RPMI8226 (cell line): ENCODE data around the gene CCDC149.

ENCODE experiments used
- DNase-seq: peaks from one replicate; pipeline ENCODE4 v3.0.0-alpha.2; 2015

Gene CCDC149

DNA sequence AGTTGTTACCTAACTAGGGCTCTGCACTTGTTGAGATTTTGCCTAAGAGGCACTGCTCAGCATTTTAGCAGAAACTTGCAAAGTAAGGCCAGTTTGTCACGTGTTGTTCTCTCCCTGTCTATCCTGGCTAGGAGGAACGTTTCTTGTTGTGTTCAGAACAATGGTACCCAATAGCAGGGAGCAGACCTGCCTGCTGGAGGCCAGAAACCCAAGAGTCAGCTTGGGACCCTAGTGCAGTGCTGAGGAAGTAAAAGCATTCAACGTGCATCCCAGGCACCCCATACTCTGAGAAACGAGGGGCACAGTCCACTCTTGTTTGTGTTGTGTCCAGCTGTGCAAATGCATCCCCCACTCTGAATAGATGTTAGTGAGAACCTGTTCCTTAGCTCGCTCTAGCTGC is 75.1 kb downstream of the CCDC149 start:
- DNase-seq: no peak

DNA sequence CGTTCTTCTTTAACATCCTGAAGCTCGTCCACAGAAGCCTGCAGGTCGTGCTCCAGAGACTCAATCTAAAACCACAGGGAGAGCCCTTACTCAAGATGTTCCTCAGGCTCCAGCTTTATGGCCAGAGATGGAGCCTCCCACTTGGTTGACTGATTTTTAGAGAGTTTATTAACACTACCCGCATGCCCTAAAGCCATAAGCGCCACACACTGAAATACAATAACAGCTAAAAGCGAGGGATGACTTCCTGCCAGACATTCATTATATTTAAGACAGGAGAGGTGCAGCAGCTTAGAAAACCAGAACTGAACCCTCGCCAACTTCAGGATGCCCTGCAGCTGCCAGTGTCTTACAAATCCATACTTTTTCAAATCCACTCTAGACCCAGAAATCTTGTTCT is 75.5 kb downstream of the CCDC149 start:
- no peak for DNase-seq

DNA sequence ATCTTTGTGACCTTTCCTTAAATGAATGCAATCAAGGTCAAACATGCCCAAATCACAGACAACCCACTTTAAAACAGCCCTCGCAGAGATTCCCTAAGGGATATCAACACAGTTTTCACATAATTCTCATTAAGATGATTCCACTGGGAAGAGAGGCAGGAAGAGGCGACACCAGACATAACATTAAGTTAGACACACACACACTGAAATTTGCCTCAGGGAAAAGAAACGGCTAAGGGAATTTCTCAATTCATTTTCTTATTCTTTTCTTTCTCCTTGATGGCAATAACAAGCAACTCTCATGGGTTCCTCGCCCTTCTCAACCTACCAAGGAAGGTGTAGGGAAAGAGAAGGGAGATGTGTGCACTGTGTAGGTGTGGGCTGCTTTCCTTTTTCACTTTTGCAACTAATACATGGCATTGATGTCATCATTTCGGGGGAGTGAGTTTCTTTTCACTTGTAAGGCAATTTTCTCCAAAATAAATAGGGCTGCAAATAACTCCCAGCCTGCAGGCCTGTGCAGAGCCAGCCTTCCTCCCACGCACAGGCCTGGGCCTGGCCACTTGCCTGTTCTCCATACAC is 76.1 kb downstream of the CCDC149 start:
- DNase-seq: no peak

DNA sequence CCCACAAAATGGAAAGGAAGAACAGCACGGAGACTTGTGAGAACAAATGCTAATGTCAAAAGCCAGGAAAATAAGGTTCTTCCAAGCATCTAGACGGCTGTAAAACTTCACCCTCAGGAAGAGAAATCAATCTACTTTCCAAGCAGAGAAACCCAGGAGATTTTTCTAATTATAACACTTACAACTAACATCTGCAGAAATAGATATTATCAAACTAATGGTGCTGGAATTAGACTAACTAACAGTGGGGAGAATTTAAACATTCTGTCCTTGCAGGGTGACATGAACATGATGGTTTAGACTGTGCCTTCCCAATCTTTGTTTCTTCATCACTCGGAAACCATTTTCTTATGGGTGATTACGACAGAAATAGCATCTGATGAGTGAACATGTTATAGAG is 77.1 kb downstream of the CCDC149 start:
- no peak for DNase-seq

DNA sequence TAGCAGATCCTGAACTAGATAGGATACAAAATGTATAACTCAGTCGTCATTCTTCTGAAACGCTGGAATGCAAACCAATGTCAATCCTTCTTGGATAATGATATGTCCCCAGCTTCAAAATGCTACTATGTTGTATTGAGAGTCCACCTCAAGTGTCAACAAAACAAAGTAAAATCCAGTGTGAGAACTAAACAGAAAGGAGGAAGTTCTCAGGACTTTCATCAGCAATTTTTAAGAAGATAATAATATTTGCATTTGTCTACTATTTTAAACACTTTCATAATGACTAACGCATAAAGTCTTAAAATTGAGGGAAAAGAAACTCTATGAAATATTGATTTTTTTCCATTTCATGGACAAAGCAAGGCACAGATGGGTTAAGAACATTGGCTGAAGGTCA is 81.2 kb downstream of the CCDC149 start:
- DNase-seq: no peak

DNA sequence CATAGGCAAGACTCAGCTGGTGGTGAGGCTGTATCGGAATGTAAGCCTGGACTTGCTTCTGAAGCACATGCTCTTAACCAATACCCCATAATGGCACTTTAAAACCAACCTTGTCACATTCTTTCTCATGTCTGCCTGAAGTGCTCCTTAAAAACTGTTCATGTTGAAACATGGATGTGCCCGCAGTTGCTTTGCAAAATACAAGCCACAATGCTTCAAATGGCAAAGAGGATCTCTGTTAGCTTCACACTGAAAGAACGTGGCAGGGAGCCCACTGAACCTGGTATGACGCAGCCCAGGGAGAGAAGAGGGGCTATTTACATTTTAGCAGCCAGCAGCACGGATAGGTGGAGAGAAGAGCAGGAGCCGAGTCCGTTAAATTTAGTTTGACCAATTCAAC is 88.1 kb downstream of the CCDC149 start:
- no peak for DNase-seq

DNA sequence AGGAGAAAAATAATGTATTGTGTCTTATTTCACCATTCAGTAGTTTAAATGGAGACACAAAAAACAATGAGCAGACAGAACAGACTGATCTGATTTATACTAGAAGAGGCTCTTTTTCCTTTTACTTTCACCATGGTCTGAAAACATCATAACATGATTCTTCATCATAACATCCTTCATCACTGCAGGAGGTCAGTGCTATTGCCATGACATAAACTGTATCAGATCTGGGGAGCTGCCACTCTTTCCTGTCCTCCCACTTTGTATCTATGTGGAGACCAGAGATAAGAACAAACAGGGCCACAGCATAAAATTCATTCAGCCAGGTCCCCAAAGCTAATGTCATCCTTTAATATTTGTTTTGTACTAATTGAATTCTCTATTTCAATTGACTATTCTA is 92.3 kb downstream of the CCDC149 start:
- DNase-seq: no peak

DNA sequence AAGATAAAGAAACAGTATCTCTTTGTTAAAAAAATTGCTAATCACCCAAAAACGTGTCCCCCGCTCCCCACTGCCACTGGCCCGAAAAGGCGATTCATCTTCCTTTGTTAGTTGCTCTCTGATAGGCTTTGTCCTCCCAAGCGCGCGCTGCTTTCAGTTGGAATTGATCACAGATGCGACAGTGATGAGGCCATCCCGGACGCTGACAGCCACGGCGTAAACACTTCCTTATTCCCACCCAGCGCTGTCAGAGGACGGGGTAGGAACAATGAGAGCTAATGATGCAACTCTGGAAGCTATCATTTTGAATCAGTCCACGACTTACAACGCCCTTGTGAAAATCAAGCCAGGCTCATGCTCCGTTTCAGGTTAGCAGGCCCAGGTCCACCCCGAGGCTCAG is 96.0 kb downstream of the CCDC149 start:
- DNase-seq: no peak

DNA sequence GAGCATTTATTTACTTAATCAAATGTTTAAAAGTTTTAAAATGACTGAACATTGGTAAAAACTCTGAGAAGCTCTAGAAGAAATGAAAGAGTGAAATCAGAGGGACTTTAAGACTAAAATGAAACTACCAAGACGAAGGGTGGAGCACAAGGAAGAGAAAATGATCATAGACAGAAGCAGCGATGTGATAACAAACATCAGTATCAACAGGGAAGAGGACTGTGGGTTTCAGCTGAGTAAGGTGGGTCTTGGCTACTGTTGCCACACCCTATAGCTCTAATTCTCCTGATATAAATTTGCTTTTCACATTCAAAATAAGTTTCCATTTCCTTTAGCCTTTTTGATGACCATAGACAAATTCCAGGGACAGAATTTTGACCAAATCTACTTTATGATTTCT is 99.1 kb downstream of the CCDC149 start:
- no peak for DNase-seq

DNA sequence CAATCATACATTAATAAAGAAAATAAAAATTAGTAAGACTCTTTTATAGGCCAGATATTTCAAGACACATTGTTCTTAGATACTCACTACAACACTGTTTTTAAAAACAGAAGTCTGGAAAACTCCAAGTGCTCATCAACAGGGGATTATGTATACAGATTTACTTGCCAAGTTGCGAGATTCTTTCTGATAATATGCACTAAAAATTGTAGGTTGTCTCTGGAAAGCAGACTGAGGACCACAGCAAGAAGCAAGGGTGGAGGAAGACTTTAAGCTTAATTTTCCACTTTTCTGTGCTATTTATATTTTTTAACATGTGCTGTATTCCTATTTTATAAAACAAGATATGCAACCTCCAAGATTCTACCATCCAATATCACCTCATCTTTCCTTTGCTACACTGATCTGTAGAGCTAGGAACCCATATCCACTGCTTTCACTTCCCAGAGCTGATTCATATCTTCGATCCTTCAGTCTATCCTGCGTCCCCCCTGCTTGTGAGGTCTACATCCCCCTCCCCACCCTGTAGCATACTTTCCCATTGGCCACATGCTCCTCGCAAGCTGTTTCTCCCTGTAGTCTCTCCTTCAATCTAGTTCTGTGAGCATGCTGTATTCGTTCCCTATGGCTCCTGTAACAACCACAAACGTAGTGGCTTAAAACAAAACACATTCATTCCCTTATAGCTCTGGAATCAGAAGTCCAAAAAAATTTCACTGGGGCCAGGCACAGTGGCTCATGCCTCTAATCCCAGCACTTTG is 101.8 kb downstream of the CCDC149 start:
- no peak for DNase-seq

DNA sequence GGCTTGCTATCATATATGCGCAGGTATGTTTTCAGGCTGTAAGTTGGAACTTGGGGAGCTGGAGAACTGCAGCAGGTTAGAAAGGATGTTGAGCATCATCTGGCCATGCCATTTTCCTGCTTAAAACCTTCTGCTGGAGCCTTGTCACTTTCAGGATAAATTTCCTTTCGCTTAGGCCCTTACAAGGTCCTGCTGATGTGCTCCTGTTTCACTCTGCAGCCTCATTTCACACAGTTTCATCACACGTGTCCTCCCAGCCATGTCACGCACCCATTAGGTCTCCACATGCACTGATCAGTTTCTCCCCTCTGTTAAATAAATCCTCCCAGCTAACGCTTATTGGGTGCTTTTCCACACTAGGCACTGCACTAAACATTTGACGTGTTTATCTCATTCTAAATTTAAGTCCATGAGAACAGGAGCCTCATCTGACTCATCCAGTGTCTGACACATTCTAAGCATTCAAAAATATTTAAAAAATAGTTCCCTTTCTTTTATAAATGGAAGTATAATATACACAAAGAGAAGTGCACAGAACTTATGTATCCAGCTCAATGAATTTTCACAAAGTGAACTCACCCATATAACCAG is 102.9 kb downstream of the CCDC149 start:
- DNase-seq: no peak

DNA sequence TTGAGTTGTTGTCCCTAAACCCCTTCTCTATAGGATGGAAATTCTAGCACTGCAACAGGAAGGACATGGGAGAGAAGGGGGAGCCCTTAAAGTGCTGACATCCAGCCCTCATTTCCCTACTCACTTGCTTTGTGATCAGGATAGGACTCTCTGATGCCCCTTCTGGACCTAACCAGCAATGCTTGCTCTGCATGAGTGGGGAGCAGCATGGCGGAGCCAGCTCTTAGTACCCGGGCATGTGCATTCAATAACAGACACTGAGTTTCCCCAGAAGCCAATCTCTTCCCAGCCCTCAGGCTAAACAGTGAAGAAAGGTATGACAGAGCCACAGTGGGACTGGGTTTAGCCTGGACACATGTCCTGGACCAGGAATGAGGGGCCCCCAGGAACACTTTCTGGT is 103.5 kb downstream of the CCDC149 start:
- no peak for DNase-seq

DNA sequence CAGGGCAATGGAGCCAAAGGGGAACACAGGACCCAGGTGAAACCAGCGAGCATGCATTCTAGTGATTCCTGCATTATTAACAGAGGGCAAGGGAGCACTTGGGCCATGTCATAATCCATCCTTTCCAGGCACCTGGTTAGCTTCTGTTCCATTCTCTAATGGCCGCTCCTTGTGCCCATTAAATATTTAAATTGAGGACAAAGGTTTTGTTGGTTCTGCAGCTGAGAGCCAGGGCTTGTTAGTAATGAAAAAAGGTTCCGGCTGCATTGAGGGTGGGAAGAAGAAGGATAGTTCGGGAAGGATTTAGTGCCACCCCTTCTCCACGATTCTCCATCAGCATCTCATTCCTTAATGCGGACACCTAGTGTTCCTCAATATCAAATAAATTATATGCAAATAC is 103.9 kb downstream of the CCDC149 start:
- no peak for DNase-seq

DNA sequence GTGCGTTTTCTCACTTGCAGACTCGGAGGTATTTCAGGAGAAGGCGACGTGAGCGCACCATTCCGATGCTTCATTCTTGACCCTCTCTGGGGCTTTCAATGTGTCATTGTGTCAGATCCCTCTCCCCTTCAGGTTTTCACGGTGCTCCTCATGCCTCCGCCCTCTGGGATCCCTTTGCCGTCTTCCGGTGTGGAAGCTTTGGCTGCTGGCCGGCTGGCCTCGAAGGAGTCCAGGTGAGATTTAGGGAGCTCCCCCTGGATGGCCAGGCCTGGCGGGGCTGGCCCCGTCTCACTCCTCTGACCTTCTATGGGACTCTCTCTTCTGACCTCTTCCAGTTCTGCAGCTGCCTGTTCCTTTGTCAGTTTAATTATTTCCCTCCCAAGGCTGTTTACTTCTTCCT is 104.6 kb downstream of the CCDC149 start:
- DNase-seq: no peak

DNA sequence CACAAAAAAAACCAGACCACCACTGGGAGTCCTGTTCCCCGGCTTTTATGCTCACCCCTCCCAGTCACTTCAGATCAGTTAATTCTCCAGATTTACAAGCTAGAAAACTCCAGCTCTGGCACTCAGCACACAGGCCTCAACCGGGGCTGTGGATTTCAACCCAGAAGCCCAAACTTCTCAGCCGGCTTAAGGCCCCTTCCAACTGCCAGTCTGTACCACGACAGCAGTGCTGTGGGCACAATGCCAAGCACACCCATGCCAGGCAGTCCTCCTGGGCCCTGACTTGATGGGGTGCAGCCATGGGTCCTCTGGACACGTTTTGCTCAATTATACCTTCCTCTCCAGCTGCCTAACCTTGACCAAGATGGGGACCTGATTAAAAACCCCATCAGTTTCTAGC is 105.2 kb downstream of the CCDC149 start:
- no peak for DNase-seq

DNA sequence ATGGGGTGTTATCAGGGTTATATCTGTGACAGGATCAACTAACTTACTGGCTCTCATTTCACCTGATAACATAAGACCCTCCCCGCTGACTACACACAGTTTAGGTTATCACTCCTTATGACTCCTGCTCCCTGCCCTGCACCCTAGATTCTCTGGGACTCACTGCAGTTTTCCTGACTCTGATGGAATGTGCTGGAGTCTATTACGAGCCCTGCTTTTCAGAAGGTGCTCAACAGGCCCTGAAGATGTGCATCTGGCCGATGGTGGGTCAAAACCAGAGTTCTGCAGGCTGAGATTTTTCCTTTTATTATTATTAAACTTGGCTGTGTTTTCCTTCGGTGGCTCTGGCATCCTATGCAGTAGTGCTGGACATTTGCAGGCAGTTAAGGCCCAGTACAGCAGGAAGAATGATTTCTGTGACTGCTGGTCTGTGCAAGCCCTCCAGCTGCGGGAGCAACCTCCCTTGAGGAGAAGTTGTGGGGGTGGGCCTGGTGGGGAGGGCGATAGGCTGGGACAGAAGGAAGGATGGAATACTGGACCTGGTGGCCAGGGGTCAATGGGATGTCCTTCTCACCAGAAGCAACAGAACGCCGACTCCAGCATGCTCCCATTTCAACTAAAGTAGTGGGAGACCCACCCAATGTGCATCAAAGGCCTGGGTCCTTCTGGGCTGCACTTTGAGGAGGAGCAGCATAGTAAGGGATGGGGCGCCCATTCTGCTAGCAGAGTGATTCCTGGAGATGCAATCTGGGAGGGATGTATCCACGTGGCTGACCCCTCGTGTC is 106.4 kb downstream of the CCDC149 start:
- no peak for DNase-seq

DNA sequence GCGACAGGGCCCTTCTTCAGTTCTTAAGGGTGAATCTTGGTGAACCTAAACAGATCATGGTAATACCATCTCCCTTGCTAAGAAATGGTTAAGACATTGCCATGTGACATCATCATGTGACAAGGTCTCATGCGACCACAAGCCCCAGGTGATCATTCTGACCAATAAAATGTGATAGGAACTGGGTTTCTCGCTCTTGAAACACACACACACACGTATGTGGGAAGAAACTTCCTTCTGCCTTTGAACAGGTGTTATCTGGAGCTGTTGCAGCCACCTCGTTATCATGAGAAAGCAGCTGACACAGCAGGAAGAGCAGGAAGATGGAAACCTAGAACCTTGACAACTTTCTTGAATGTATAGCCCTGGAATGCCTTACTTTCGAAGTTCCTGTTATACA is 107.3 kb downstream of the CCDC149 start:
- DNase-seq: no peak

DNA sequence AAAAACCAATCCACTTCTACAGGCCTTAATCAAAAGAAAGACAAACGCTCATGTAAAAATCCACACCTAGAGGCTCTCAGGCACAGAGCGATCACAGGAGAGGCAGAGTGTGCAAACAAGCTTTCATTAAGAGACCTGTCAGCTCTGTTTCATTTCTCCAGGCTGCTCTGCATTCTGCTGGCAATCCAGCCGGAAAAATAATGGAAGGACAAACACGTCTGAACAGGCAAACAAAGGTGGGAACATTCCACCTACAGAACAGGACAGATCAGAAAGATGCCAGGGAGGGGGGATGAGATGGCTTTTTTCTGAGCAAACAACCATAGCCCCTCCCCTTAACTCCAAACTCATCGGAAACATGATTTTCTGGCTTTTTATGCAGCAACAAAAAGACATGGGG is 107.8 kb downstream of the CCDC149 start:
- no peak for DNase-seq

DNA sequence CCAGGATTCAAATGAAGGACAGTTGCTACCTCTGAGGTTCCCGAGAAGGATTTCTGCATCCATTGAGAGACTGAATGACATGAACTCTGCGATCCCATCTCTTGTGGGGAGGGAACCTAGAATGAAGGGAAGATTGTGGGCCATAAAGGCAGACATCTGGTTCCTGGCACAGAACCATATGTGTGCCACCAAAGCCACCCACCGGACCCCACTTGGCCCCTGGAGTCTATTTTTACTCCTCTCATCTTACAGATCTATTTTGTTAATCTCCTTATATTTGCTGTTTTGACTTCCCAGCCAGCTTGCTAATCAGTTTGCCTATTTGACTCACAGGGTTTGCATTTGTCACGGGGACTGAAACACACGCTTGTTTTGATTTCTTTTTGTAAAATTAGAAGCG is 110.2 kb downstream of the CCDC149 start:
- no peak for DNase-seq

DNA sequence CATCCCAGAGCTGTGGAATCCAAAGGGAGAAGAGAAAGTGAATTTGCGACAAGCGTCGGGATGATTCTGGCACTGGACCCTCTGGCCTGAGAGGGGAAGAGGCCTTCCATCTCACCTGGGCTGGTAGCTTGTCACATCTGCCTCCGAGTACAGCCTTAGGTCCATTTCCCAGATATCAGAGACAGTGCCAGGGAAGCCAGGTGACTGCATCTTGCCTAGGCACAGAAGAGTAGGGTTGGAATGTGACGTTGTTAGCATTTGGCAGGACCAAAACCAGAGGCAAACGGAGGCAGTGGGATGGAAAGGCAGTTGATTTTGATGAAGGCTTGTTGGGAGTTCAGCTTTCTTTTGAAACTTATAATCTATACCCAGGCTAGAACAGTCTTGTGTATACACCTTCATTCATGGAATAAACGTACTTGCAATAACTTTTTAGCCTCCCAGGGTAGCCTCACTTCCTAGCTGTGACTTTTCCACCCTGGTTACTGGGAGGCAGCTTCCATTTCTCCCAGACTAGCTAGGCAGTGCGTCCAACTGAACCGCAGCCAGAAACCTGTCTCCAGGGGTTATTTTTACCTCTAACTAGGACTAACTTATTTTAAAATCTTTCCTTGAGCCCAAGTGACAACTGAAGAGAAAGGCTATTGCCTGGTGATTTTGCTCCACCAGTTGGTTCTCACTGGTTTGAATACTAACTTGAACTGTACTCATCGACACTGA is 111.5 kb downstream of the CCDC149 start:
- DNase-seq: no peak

DNA sequence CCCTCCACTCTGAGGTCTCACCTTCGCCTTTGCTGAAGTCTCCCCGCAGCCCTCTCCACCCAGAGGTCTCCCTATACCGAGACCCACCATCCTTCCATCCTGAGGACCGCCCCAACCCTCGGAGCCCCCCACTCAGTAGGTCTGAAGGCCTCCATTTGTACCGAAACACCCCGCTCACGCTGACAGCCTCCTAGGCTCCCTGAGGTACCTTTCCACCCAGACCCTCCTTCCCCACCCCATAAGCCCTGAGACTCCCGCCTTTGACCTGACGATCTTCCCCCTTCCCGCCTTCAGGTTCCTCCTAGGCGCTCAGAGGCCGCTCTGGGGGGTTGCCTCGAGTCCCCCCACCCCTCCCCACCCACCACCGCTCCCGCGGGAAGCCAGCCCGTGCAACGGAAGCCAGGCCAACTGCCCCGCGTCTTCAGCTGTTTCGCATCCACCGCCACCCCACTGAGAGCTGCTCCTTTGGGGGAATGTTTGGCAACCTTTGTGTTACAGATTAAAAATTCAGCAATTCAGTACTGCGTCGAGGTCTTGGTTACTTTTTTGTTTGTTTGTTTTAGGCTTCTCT is 112.4 kb downstream of the CCDC149 start:
- DNase-seq: no peak

DNA sequence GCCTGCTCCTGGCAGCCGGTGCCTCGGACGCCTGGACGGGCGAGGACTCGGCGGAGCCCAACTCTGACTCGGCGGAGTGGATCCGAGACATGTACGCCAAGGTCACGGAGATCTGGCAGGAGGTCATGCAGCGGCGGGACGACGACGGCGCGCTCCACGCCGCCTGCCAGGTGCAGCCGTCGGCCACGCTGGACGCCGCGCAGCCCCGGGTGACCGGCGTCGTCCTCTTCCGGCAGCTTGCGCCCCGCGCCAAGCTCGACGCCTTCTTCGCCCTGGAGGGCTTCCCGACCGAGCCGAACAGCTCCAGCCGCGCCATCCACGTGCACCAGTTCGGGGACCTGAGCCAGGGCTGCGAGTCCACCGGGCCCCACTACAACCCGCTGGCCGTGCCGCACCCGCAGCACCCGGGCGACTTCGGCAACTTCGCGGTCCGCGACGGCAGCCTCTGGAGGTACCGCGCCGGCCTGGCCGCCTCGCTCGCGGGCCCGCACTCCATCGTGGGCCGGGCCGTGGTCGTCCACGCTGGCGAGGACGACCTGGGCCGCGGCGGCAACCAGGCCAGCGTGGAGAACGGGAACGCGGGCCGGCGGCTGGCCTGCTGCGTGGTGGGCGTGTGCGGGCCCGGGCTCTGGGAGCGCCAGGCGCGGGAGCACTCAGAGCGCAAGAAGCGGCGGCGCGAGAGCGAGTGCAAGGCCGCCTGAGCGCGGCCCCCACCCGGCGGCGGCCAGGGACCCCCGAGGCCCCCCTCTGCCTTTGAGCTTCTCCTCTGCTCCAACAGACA is 113.1 kb downstream of the CCDC149 start:
- no peak for DNase-seq
